SIG-M5 (cell line): ENCODE results near the gene MLLT6.

Experiments
- DNase-seq: peaks from one replicate; lab custom pipeline; 2025; lab: John Stamatoyannopoulos, UW

Gene MLLT6

GRCh38 chr17:38777641-38778250 lies 72.7 kb downstream of the MLLT6 start:
- no peak for DNase-seq
